ENCODE data around the gene B2M.
"Not testable (repeated sequence)": the region's sequence is repeated elsewhere in the genome, so short reads cannot be mapped to it uniquely, and the experiment has no call there.

B2M gene

GRCh38 chr15:44720460-44721176, 9.3 kb downstream of the B2M start:
- no peak for DNase-seq (ENCODE audit: low read depth in 1 of 2, low spot score in 1 of 2)

- no peak for DNase-seq (ENCODE audit: low read depth in 1 of 2, low spot score in 1 of 2)
Observed at GRCh38 chr15:44722011-44722410, 10.7 kb downstream of the B2M start.

- DNase-seq (ENCODE audit: low read depth in 1 of 2, low spot score in 1 of 2), result no peak
Observed at GRCh38 chr15:44726136-44726535, 14.8 kb downstream of the B2M start.

- peak in 1 of 2 donors; percentile 79 for DNase-seq (ENCODE audit: low read depth in 1 of 2, low spot score in 1 of 2)
Observed at GRCh38 chr15:44726568-44727484, 15.5 kb downstream of the B2M start.

- no peak for DNase-seq (ENCODE audit: low read depth in 1 of 2, low spot score in 1 of 2)
Observed at GRCh38 chr15:44727485-44728231, 16.3 kb downstream of the B2M start.

- DNase-seq (ENCODE audit: low read depth in 1 of 2, low spot score in 1 of 2), result not testable (repeated sequence)
Observed at GRCh38 chr15:44728232-44728575, 16.9 kb downstream of the B2M start.

- peak; percentile 92 to 97 for DNase-seq (ENCODE audit: low read depth in 1 of 2, low spot score in 1 of 2)
Observed at GRCh38 chr15:44728576-44729407, 17.5 kb downstream of the B2M start.

- DNase-seq (ENCODE audit: low read depth in 1 of 2, low spot score in 1 of 2), result no peak
Observed at GRCh38 chr15:44729408-44730127, 18.3 kb downstream of the B2M start.

- no peak for DNase-seq (ENCODE audit: low read depth in 1 of 2, low spot score in 1 of 2)
Observed at GRCh38 chr15:44734839-44735481, 23.6 kb downstream of the B2M start.

- no peak for DNase-seq (ENCODE audit: low read depth in 1 of 2, low spot score in 1 of 2)
Observed at GRCh38 chr15:44735482-44736180, 24.3 kb downstream of the B2M start.

- DNase-seq (ENCODE audit: low read depth in 1 of 2, low spot score in 1 of 2), result no peak
Observed at GRCh38 chr15:44736181-44736765, 25.0 kb downstream of the B2M start, which contains the start of gene TRIM69. Gene TRIM69 (plus strand): TSS chr15:44736528. CDS start chr15:44736705, 177 bp downstream.

GRCh38 chr15:44738340-44738984, 27.1 kb downstream of the B2M start:
- no peak for DNase-seq (ENCODE audit: low read depth in 1 of 2, low spot score in 1 of 2)

GRCh38 chr15:44739222-44739847, 28.0 kb downstream of the B2M start:
- not testable (repeated sequence) for DNase-seq (ENCODE audit: low read depth in 1 of 2, low spot score in 1 of 2)

- not testable (repeated sequence) for DNase-seq (ENCODE audit: low read depth in 1 of 2, low spot score in 1 of 2)
Observed at GRCh38 chr15:44743454-44743853, 32.1 kb downstream of the B2M start.

GRCh38 chr15:44753345-44753744, 42.0 kb downstream of the B2M start:
- DNase-seq (ENCODE audit: low read depth in 1 of 2, low spot score in 1 of 2), result no peak

- no peak for DNase-seq (ENCODE audit: low read depth in 1 of 2, low spot score in 1 of 2)
Observed at GRCh38 chr15:44763187-44763586, 51.9 kb downstream of the B2M start.

- DNase-seq (ENCODE audit: low read depth in 1 of 2, low spot score in 1 of 2), result no peak
Observed at GRCh38 chr15:44763848-44764247, 52.5 kb downstream of the B2M start.

- DNase-seq (ENCODE audit: low read depth in 1 of 2, low spot score in 1 of 2), result no peak
Observed at GRCh38 chr15:44765036-44765435, 53.7 kb downstream of the B2M start.

Data from activated CD4-positive, alpha-beta T cell treated with anti-CD3 and anti-CD28 coated beads, Interleukin-2, amount 50 U/mL, for 24 hours (primary cell).